HG03342 (cell line): Measurements from ENCODE around the gene COL4A2.

ENCODE experiments used
- ATAC-seq: cut with Tn5 transposase; IDR thresholded peaks from one replicate; pipeline ENCODE4 v1.9.1; 2021; ENCODE audit warnings: mild to moderate bottlenecking, moderate library complexity; ENCODE audit not compliant: unreplicated experiment

COL4A2 gene

GRCh38 chr13:110351636-110352420 is 44.7 kb downstream of the COL4A2 start:
- no peak for ATAC-seq

- no peak for ATAC-seq
These were observed 45.7 kb downstream of the COL4A2 start for GRCh38 chr13:110352735-110353134.

- ATAC-seq = no peak
These were observed 46.4 kb downstream of the COL4A2 start for GRCh38 chr13:110353339-110353977.

GRCh38 chr13:110354123-110354627 is 47.1 kb downstream of the COL4A2 start:
- ATAC-seq = no peak

GRCh38 chr13:110354715-110355473 is 47.8 kb downstream of the COL4A2 start:
- ATAC-seq = no peak

GRCh38 chr13:110356362-110356761 is 49.3 kb downstream of the COL4A2 start:
- no peak for ATAC-seq

GRCh38 chr13:110358381-110358780 is 51.3 kb downstream of the COL4A2 start:
- no peak for ATAC-seq

- no peak for ATAC-seq
These were observed 52.8 kb downstream of the COL4A2 start for GRCh38 chr13:110359840-110360301.

GRCh38 chr13:110360598-110360997 is 53.5 kb downstream of the COL4A2 start:
- no peak for ATAC-seq

- ATAC-seq = no peak
These were observed 54.4 kb downstream of the COL4A2 start for GRCh38 chr13:110361365-110361911.

- no peak for ATAC-seq
These were observed 55.9 kb downstream of the COL4A2 start for GRCh38 chr13:110363010-110363409.

GRCh38 chr13:110364081-110364480 is 57.0 kb downstream of the COL4A2 start:
- no peak for ATAC-seq

- no peak for ATAC-seq
These were observed 58.8 kb downstream of the COL4A2 start for GRCh38 chr13:110365876-110366275.

GRCh38 chr13:110366733-110367132 is 59.6 kb downstream of the COL4A2 start:
- ATAC-seq = no peak

- ATAC-seq = no peak
These were observed 60.5 kb downstream of the COL4A2 start for GRCh38 chr13:110367620-110368019.

- no peak for ATAC-seq
These were observed 61.3 kb downstream of the COL4A2 start for GRCh38 chr13:110368408-110368807.

- no peak for ATAC-seq
These were observed 62.3 kb downstream of the COL4A2 start for GRCh38 chr13:110369400-110369799.

- ATAC-seq = peak; percentile 80
These were observed 64.7 kb downstream of the COL4A2 start for GRCh38 chr13:110371550-110372465.

- no peak for ATAC-seq
These were observed 65.6 kb downstream of the COL4A2 start for GRCh38 chr13:110372676-110373075.

- no peak for ATAC-seq
These were observed 66.5 kb downstream of the COL4A2 start for GRCh38 chr13:110373617-110374016.
